GM12874 (cell line): ENCODE results near the gene CGNL1.

ENCODE experiments used
- CTCF ChIP-seq: IDR thresholded peaks from 2 replicates; pipeline ENCODE4 v1.5.1; 2011; ENCODE audit warnings: low read depth, mild to moderate bottlenecking, control low read depth, low read length, moderate library complexity; ENCODE audit not compliant: insufficient read depth

The CGNL1 gene

GRCh38 chr15:57386976-57387375 is 10.7 kb downstream of the CGNL1 start:
- TF ChIP-seq CTCF, result no peak

GRCh38 chr15:57387564-57388076 is 11.3 kb downstream of the CGNL1 start:
- TF ChIP-seq CTCF, result no peak

- TF ChIP-seq CTCF, result no peak
Observed at GRCh38 chr15:57388464-57388863, 12.2 kb downstream of the CGNL1 start.

GRCh38 chr15:57389991-57390390 is 13.7 kb downstream of the CGNL1 start:
- TF ChIP-seq CTCF, result no peak

GRCh38 chr15:57390583-57390982 is 14.3 kb downstream of the CGNL1 start:
- no peak for TF ChIP-seq CTCF

GRCh38 chr15:57391537-57391936 is 15.2 kb downstream of the CGNL1 start:
- no peak for TF ChIP-seq CTCF

- no peak for TF ChIP-seq CTCF
Observed at GRCh38 chr15:57393061-57393460, 16.8 kb downstream of the CGNL1 start.
